GM18517 (cell line): Measurements from ENCODE around the gene SNTA1.
A peak's percentile ranks its signal among the peaks of the same experiment; 100 is the strongest.
"Not testable (repeated sequence)": the region's sequence is repeated elsewhere in the genome, so short reads cannot be mapped to it uniquely, and the experiment has no call there.

Source experiments
- ATAC-seq: cut with Tn5 transposase; IDR thresholded peaks from one replicate; pipeline ENCODE4 v1.9.1; 2021; ENCODE audit warnings: mild to moderate bottlenecking, moderate library complexity; ENCODE audit not compliant: unreplicated experiment

SNTA1 gene

DNA sequence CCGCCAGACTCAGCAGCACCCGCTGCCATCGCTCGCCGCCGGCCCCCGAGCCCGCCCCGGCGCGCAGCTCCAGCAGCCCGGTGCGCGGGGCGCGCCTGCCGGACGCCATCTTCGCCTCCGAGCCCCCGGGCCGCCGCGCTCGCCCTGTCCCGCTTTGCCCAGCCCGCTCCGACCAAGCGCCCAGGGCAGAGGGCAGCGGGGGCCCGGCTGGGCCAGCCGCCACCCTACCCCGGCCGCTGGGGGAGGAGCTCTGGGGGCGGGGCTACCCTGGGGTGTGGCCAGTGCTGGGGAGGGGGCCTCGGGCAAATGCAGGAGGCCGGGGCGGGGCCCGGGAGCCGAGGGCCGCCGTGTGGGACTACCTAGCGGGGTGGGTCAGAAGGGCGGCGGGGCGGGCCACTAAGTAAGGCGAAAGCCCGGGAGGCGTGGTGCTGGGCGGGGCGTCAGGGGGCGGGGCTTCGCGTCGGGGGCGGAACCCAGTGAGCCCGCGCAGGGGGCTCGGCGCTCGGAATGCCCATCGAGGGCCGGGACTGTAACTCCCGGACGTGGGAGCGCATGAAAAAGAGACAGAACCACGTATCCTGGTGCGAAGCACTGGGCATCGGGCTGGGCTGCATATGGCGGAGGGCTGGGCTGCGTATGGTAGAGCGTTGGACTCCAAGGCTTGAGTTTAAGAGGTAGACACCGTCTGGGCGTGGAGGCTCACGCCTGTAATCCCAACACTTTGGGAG is at the start of gene SNTA1:
SNTA1 (minus strand) TSS at position 252 of the 728 bp plus-strand sequence; CDS start at position 109, 143 bp downstream.
- ATAC-seq = no peak

DNA sequence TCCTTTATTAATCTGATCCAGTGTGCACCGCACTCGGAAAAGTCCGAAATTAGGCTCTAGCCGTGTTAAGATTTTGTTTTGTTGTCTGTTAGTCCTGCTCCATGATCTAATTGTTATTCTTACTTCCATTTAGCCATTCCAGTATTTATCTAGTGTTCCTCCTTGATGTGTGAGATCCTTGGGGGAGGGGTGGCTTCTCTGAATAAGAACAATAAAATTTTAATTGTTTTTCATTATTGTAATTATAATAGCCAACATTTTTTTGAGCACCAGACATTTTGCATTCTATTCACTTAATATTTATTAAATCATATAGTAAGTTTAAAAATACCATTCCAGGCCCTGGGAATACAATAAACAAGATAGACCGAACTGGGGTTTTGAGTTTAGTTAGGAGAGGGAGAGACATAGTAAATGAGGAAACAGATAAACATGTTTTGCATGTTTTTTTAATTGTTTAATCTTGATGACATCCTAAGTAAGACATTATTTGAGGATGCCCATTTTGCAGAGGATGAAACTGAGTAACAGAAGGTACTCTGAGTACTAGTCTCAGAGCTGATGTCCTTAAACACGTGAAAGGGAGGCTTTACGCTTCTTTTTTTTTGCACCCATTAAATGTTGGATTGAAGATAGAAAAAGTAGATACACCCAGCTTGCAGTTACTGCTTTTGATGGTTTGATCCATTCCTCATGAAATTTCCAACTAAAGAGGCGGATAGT is 47.5 kb upstream of the SNTA1 start:
- ATAC-seq = no peak

DNA sequence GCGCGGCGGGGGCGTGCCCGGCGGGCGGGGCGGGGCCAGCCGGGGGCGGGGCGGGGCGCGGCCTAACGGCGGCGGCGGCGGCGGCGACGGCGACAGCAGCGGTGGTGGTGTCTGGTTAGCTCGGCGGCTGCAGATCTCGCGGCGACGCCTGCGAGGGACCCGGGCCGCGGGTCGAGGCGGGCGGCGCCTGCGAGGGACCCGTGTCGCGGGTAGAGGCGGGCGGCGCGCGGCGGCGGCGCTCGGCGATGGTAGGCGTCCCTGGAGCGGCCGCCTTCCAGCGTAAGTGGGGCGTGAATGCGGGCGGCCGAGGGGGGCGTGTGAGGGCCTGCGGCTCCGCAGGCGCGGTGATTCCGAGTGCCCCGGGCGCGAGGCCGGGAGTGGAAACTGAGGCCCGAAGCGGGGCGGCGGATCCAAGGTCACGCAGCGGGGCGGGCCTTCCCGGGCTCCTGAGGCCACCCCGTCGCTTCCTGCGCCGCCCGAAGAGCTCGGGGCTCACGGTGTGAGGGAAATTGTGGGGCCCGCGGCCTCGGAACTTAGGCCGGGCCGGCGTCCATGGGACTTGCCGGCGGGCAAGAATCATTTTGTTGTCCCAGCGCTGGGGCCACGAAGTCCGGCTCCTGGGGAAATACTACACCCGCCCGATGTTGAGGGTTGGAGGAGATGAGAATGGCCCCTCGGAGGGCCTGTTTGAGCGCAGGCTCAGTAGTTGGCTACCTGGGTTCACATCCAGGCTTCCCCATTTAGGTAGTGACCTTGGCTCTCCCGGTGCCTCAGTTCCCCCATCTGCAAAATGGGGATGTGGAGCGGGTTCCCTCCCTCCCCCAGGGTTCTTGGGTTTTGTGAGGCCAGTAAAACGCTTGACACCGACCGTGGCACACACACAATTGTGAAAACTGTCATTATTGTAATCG is 46.7 kb upstream of the SNTA1 start, which contains the start of gene CBFA2T2:
CBFA2T2 (plus strand) TSS at position 74 of the 911 bp plus-strand sequence; CDS start at position 246, 172 bp downstream.
- peak; percentile 61 for ATAC-seq

DNA sequence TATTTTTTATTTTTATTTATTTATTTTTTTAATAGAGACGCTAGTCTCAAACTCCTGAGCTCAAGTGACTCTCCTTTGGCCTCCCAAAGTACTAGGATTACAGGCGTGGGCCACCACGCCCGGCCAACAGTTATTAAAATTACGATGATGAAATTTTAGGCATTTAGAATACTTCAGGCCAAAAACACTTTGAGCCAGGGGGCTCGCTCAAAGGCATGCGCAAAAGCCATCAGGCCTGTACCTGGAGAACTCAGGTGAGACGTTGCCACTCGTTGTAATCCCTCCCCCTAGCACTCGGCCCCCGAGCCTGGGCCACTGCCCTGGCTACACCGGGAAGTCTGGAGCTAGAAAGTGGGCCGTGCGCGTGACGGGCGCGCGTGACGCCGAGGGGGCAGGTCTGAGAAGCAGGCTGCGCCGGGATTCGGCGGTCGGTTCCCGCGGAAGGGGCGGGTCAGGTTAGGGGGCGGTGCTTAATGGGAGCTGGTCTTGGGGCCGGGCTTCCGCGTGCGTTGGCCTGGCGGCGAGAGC is 46.0 kb upstream of the SNTA1 start:
- ATAC-seq = peak; percentile 92

DNA sequence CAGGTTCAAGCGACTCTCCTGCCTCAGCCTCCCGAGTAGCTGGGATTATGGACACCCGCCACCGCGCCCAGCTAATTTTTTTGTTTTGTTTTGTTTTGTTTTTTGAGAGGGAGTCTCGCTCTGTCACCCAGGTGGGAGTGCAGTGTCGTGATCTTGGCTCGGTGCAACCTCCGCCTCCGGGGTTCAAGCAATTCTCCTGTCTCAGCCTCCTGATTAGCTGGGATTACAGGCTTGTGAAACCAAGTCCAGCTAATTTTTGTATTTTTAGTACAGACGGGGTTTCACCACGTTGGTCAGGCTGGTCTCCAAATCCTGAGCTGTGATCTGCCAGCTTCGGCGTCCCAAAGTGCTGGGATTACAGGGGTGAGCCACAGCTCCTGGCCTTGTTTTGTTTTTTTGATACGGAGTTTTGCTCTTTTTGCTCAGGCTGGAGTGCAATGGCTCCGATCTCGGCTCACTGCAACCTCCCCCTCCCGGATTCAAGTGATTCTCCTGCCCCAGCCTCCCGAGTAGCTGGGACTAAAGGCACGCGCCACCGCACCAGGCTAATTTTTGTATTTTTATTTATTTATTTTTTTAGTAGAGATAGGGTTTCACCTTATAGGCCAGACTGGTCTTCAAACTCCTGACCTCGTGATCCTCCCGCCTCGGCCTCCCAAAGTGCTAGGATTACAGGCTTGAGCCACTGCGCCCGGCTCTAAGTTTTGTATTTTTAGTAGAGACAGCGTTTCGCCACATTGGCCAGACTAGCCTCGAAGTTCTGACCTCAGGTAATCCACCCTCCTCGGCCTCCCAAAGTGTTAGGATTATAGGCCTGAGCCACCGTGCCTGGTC is 45.3 kb upstream of the SNTA1 start:
- ATAC-seq = not testable (repeated sequence)

DNA sequence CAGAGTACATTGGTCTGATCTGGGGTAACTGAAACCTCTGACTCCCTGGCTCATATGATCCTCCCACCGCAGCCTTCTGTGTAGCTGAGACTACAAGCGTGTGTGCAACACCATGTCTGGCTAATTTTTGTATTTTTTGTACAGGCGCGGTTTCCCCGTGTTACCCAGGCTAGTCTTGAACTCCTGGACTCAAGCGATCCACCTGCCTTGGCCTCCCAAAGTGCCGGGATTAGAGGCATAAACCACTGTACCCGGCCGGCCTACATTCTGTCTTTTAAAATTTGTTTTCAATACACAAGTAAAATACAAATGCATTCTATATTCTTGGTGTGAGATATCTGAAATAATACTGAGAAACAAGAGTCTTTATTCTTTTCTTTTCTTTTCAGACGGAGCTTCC is 44.6 kb upstream of the SNTA1 start:
- no peak for ATAC-seq

DNA sequence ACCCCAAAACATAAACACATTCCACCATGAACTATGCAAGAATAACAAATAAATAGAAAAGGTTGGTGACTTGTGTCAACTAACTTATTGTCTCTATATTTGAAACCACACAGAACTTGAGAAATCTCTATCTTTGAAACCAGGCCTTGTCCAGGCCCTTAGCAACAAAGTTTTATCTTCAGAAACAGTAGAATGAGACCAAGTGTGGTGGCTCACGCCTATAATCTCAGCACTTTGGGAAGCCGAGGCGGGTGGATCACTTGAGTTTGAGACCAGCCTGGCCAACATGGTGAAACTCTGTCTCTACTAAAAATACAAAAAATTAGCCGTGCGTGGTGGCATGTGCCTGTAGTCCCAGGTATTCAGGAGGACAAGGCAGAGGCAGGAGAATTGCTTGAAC is 39.6 kb upstream of the SNTA1 start:
- not testable (repeated sequence) for ATAC-seq

DNA sequence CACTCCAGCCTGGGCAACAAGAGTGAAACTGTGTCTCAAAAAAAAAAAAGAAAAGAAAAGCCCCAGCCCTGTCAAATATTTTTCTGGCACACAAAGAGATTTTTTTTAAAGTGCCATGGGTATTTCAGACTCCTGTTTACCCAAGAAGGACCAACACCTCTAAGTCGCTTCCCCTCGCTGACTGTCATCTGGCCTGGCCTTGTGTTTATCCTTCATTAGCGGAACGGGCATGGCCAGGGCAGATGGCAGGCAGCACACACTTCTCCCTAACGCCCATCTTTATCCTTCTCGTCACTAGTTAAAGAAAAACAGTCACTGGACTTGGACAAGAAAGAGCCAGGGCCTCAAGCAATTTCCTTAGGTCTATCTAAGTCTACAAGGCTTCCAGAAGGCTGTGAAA is 39.0 kb upstream of the SNTA1 start:
- ATAC-seq = no peak

DNA sequence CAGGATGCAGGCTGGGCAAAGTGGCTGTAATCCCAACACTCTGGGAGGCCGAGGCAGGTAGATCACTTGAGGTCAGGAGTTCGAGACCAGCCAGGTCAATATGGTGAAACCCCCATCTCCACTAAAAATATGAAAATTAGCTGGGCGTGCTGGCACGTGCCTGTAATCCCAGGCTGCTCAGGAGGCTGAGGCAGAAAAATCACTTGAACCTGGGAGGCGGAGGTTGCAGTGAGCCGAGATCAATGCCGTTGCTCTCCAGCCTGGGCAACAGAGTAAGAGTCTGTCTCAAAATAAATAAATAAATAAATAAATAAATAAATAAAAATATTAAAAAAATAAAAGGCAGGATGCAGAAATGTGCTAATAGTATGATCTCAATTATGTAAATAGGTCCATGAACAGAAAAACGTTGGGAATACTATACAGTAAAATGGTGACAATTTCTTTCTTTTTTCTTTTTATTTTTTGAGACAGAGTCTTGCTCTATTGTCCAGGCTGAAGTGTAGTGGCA is 37.9 kb upstream of the SNTA1 start:
- ATAC-seq = no peak

DNA sequence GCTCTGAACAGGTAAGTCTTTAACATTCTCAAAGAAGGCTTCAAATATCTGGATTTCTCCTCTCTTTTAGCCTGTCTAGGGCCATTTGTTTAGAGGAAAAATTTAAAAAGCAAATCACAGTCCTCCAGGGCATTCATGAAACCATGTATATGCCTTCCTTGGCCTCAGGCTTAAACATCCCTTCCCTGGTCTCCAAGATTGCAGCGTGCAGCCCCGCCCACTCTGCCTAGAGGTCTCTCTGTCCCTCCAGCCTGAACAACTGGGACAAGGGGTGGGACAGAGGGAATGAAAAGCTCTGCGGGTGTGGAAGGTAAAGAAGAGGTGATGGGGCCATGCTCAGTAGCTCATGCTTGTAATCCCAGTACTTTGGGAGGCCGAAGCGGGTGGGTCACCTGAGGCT is 36.5 kb upstream of the SNTA1 start:
- no peak for ATAC-seq

DNA sequence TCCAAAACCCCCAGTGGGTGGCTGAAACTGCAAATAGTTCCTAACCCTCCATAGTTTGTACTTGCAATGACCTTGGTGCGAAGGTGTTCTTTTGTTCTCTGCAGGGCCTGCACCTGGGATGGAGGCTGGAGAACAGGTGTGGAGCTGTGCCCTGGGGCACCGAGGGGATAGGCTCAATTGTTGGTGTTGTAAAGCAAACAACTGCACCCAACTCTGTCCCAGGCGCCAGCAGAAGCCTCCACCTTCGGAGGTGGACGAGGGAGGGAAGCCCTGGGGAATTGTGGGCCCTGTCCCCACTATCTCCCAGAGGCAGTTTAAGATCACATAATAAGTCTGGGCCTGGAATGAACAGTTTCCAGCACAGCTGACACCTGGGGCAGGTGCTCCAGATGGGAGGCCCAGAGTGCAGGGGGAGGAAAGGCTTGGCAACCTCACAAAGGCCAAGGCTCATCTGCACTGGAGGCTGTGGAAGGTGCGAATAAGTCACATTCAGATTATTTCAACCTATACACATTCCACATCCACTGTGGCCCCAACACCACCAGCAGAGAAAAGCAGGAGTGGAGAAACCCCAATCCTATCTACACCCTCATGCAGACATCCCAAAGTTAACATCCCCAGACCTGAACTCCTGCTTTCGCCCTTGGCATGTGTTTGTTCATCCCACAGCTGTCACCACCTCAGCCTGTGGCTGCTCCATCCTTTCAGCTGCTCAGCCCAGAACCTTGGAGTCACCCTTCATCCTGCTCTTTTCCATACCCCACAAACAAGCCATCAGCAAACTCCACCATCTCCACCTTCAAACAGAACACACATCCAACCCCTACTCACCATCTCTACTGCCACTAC is 34.0 kb upstream of the SNTA1 start:
- ATAC-seq = no peak

DNA sequence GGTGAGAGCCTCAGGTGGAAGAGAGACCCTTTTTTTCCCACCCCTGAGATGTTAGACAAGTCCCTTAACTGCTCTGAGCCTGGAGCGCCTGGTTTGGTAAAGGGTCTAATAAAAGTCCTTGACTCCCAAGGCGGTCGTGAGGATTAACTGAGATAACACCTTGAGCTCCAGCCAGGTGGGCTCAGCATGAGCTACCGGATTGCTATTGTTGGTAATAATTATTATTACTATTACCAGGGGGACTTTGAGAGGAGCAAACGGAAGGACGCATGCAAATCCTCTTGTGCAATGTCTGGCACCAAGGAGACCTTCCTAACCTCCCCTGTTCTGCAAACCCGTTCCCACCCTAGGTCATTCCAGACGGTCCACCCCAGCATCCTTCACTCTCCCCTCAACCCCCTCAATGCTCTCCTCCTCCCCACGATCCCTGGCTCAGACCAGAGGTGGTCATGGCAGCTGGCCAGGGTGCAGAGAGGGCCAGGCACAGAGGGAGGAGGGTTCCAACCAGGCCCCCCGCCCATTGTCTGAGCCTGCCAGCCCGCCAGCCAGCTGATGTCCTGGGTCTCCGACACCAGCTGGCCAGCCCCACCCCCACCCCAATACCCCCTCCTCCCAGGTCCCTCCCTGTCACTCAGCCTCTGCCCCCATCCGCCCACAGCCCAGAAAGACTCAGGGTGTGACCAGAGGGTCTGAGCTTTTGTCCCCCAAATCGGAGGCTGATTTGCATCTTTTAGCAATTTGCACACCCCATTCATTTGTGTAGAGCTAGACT is 32.0 kb upstream of the SNTA1 start:
- no peak for ATAC-seq

DNA sequence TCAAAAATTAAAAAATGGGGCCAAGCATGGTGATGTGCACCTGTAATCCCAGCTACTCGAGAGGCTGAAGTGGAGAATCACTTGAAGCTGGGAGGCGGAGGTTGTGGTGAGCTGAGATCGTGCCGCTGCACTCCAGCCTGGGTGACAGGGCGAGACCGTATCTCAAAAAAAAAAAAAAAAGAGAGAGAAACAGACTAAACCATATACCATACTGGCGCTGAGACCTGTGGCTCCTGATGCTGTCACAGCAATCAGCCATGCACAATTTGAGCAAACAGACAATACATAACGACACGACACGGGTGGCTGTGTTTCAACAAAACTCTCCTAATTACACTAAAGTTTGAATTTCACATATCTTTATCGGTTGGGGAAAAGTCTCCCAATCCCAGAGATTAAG is 31.4 kb upstream of the SNTA1 start:
- ATAC-seq = no peak

DNA sequence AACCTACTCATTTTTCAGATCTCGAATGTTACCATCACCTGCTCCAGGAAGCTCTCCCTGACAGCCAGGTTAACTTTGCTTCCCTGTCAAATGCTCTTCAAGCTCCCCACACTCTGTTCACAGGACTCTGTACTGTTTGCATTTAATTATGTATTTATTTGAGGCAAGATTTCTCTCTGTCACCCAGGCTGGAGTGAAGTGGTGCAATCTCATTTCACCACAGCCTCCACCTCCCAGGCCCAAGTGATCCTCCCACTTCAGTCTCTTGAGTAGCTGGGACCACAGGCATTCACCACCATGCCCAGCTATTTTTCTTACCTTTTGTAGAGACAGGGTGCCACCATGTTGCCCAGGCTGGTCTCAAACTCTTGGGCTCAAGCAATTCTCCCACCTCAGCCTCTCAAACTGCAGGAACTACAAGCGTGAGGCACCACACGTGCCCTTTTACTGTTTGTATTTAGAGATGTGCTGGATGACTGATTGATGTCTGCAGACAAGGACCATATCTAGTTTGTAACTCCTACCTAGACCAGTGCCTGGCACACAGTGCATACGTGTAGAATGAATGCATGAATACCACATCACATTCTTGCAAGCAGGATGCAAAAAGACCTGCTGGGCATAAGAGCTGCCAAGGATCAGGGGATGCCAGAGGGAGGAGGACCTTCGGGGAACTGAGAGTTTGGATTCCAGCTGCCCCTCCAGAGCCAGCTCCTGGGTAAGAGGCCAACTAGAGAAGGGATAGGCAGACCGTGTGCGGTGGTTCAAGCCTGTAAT is 30.7 kb upstream of the SNTA1 start:
- no peak for ATAC-seq

DNA sequence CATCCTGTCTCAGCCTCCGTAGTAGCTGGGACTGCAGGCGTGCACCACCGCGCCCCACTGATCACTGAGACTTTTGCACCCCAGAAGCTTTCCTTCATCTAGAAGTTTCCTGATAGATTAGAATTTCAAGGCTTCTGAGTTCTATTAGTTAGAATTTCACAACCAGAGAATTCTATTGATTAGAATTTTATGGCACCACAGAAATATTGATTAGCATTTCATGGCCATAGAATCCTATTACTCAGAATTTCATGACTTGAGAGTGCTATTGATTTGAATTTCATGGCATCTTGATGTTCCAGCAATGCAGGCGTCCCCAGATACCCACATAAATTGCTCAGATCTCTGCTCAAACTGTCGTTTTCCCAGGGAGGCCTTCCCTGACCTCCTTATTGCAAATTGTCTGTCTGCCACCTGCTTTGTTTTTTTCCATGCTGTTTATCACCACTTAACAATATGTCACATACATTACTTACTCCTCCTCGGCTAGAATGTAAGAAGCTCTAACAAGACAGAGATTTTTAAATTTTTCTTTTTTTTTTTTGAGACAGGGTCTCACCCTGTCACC is 29.4 kb upstream of the SNTA1 start:
- ATAC-seq = no peak

DNA sequence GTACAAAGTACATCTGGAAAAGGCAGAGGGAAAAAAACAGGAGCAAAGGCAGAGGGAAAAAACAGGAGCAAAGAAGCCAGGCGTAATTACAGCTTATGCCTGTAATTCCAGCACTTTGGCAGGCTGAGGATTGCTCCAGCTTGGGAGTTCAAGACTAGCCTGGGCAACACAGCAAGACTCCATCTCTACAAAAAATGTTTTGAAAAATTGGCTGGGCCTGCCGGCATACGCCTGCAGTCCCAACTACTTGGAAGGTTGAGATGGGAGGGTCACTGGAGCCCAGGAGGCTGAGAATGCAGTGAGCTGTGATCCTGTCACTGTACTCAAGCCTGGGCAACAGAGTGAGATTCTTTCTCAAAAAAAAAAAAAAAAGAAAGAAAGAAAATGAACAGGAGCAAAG is 27.3 kb upstream of the SNTA1 start:
- ATAC-seq = no peak

DNA sequence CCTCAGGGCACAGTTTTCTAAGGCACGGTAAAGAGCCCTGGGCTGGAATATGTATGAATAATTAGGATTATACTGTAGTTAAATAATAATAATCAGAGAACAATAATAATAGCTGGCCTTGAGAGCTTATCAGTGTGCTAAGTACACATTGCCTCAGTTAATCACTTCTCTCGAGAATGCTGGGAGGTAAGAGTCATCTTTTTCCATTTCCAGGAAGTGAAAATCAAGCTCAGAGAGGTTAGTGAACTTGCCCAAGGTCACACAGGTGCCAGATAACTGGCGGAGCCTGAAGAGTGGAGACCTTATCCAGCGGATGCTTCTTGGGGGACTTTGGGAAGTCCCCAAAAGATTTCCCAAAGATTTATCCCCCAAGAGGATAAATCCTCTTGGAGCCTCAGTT is 26.9 kb upstream of the SNTA1 start:
- no peak for ATAC-seq
